Panc1 (cell line): ENCODE measurements around the gene GMPPB. TPM values are rescaled to one million over a fixed set of nuclear protein-coding genes. Genes with fewer than 3 reads are reported as not detected.
"Not testable (repeated sequence)": the region's sequence is repeated elsewhere in the genome, so short reads cannot be mapped to it uniquely, and the experiment has no call there.

Experiments
- ATAC-seq: fragments of 200-7000 bp; cut with Tn5 transposase; 2 replicates; pipeline ENCODE4 v1.9.1; 2020; ENCODE audit warnings: mild to moderate bottlenecking, moderate library complexity
- BruUV-seq: library from RNA; stranded (reverse); fragments of 400-500 nt; replicated peaks from 2 replicates; lab custom pipeline; 2021; lab: Mats Ljungman, UMichigan
- CTCF ChIA-PET: fragments of 300-600 bp; sonication (Branson Sonifier 250); formaldehyde crosslinking; loops from one replicate; lab custom pipeline; 2022; ENCODE audit warnings: antibody characterized with exemption; lab: Charles Lee
- POLR2A ChIA-PET: fragments of 300-600 bp; sonication (Branson Sonifier 250); formaldehyde crosslinking; loops from one replicate; lab custom pipeline; 2022; ENCODE audit warnings: antibody characterized with exemption; lab: Charles Lee
- DNase-seq: peaks from one replicate; pipeline ENCODE4 v3.0.0-alpha.2; 2010; ENCODE audit warnings: low read depth, low spot score
- H3K27ac ChIP-seq: 2 replicates; pipeline ENCODE4 v1.5.1; 2011; ENCODE audit warnings: mild to moderate bottlenecking, low read length, inconsistent platforms
- H3K27me3 ChIP-seq: fragments of 200-500 bp; sonication (Bioruptor generic); 2 replicates; pipeline ENCODE4 v1.6.0; 2014; ENCODE audit warnings: low read length, inconsistent platforms; ENCODE audit not compliant: control insufficient read depth, insufficient read depth
- H3K36me3 ChIP-seq: fragments of 200-500 bp; sonication (Bioruptor generic); 2 replicates; pipeline ENCODE4 v1.5.1; 2014; ENCODE audit warnings: inconsistent platforms, mild to moderate bottlenecking, low read length, moderate library complexity; ENCODE audit not compliant: control insufficient read depth, insufficient read depth
- H3K4me1 ChIP-seq: 2 replicates; pipeline ENCODE4 v1.5.1; 2011; ENCODE audit warnings: inconsistent platforms, mild to moderate bottlenecking, low read length, moderate library complexity; ENCODE audit not compliant: control insufficient read depth, insufficient read depth
- H3K4me3 ChIP-seq, 2 experiments: 2 replicates each; pipeline ENCODE4 v1.5.1; 2011 to 2012; ENCODE audit warnings: low read depth in 2 of 2, low read length in 2 of 2, mild to moderate bottlenecking in 2 of 2, inconsistent platforms in 1 of 2, moderate library complexity in 1 of 2
- H3K9me3 ChIP-seq: fragments of 200-500 bp; sonication (Bioruptor generic); 2 replicates; pipeline ENCODE4 v1.5.1; 2014; ENCODE audit warnings: low read depth, mild to moderate bottlenecking, inconsistent platforms, low read length, moderate library complexity; ENCODE audit not compliant: control insufficient read depth, insufficient read depth
- POLR2AphosphoS5 ChIP-seq: IDR thresholded peaks from 2 replicates; pipeline ENCODE4 v1.6.1; 2012; ENCODE audit warnings: mild to moderate bottlenecking, low read depth, low read length, moderate library complexity
- REST ChIP-seq, 2 experiments: IDR thresholded peaks; 2 replicates each; pipeline ENCODE4 v1.6.1; 2011 to 2012; ENCODE audit warnings: low read depth in 2 of 2, control low read depth in 1 of 2, low read length in 1 of 2, mild to moderate bottlenecking in 1 of 2, moderate library complexity in 1 of 2; ENCODE audit not compliant: insufficient read depth in 1 of 2
- SIN3A ChIP-seq: IDR thresholded peaks from 2 replicates; pipeline ENCODE4 v1.6.1; 2012; ENCODE audit warnings: low read depth, mild to moderate bottlenecking, low read length, moderate library complexity, borderline replicate concordance; ENCODE audit not compliant: insufficient read depth
- TCF7L2 ChIP-seq: IDR thresholded peaks from 2 replicates; pipeline ENCODE4 v1.6.1; 2011; ENCODE audit warnings: mild to moderate bottlenecking, low read depth, low read length, inconsistent platforms
- in situ Hi-C: cut with HindIII; loops from 2 replicates; pipeline ENCODE4 v1.10.0; 2016; ENCODE audit warnings: low sequenced_read_pairs, low pct_unique_long_range_greater_than_20kb
- intact Hi-C: fragments of 100-400 bp; cut with micrococcal nuclease; formaldehyde crosslinking; loops from one replicate; pipeline ENCODE4 v1.10.0; 2022; ENCODE audit not compliant: unreplicated experiment
- total RNA-seq: library from RNA; stranded (reverse); gene quantifications from one replicate; pipeline ENCODE4 v1.2.1, GENCODE V29; 2021; ENCODE audit not compliant: unreplicated experiment
- TF ChIP-seq, protein P1 (sequence below): fragments of 450-650 bp; IDR thresholded peaks from 2 replicates; pipeline ENCODE4 v1.5.1; 2017; ENCODE audit warnings: mild to moderate bottlenecking

GMPPB gene
- total RNA-seq, 1 experiment from 2014 or later = 28.4 TPM

DNA sequence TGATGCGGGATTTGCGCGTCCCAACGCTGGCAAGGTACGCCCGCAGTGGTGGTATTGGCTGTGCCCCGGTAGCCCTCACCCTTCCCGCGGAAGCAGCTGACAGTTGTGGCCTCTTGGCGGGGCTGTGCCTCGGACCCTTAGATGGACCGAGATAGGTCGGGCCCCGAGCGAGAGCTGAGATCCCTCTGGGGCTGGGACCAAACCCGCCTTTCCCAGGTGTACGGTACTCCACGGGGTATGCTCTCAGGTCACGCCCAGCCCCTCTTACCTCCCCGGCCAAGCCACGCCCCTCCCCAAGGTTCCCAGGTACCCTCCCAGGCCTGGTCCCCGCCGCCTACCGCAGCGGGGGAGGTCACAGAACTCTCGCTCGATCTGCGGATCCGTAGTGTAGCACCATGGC is 37.4 kb downstream of the GMPPB start:
- H3K4me1 ChIP-seq, in situ Hi-C loops, BruUV-seq, DNase-seq, H3K27me3 ChIP-seq, H3K27ac ChIP-seq, CTCF ChIA-PET, intact Hi-C loops, POLR2A ChIA-PET, H3K36me3 ChIP-seq, H3K9me3 ChIP-seq: not testable (repeated sequence)
- peak; percentile 35 for ATAC-seq
- H3K4me3 ChIP-seq = peak overlapping the region; percentile 27 to 45

- H3K27ac ChIP-seq, intact Hi-C loops, CTCF ChIA-PET, DNase-seq, in situ Hi-C loops, H3K4me1 ChIP-seq, ATAC-seq, H3K9me3 ChIP-seq, H3K27me3 ChIP-seq, POLR2A ChIA-PET, H3K4me3 ChIP-seq, H3K36me3 ChIP-seq, BruUV-seq: not testable (repeated sequence)
Observed at GRCh38 chr3:49685846-49686245, 37.9 kb downstream of the GMPPB start.

GRCh38 chr3:49685103-49685502 is 38.6 kb downstream of the GMPPB start:
- H3K36me3 ChIP-seq, H3K27me3 ChIP-seq, in situ Hi-C loops, CTCF ChIA-PET, intact Hi-C loops, BruUV-seq, H3K27ac ChIP-seq, H3K4me1 ChIP-seq, ATAC-seq, POLR2A ChIA-PET, H3K9me3 ChIP-seq, H3K4me3 ChIP-seq, DNase-seq: not testable (repeated sequence)

GRCh38 chr3:49684453-49684852 is 39.3 kb downstream of the GMPPB start:
- intact Hi-C loops, H3K4me1 ChIP-seq, DNase-seq, BruUV-seq, H3K27me3 ChIP-seq, in situ Hi-C loops, H3K36me3 ChIP-seq, H3K9me3 ChIP-seq, H3K4me3 ChIP-seq, POLR2A ChIA-PET, H3K27ac ChIP-seq, ATAC-seq: not testable (repeated sequence)
- CTCF ChIA-PET = interaction anchor here (0.6 kb wide), 1 partner anchor 119 kb away, joined by 10 read pairs; the partner anchor contains the start of gene INKA1

DNA sequence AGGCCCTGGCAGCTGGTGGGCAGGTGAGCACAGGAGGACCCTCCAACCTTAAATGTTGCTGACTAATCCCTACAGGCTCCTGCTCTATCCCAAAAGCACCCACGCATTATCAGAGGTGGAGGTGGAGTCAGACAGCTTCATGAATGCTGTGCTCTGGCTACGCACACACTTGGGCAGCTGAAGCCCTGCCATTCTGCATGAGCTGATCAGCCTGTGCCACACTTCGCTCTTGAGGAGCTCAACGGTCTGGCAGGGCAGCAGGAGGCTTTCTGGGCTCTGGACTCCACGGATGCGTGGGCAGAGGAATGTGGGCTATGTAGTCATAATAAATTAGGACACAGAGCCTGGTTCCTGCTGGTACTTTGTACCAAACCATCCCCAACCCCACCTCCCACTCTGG is 40.6 kb downstream of the GMPPB start:
- H3K9me3 ChIP-seq = no peaks in the 10 kb centered on the region
- CTCF ChIA-PET = no interaction called here
- H3K4me1 ChIP-seq = no peaks in the 10 kb centered on the region
- POLR2A ChIA-PET = no interaction called here
- no peak for ATAC-seq
- no peaks in the 10 kb centered on the region for H3K36me3 ChIP-seq
- DNase-seq = no peak
- intact Hi-C loops = no loop called here
- H3K4me3 ChIP-seq = no peak overlapping the region
- H3K27ac ChIP-seq = no peak overlapping the region
- TF ChIP-seq, protein P1, sequence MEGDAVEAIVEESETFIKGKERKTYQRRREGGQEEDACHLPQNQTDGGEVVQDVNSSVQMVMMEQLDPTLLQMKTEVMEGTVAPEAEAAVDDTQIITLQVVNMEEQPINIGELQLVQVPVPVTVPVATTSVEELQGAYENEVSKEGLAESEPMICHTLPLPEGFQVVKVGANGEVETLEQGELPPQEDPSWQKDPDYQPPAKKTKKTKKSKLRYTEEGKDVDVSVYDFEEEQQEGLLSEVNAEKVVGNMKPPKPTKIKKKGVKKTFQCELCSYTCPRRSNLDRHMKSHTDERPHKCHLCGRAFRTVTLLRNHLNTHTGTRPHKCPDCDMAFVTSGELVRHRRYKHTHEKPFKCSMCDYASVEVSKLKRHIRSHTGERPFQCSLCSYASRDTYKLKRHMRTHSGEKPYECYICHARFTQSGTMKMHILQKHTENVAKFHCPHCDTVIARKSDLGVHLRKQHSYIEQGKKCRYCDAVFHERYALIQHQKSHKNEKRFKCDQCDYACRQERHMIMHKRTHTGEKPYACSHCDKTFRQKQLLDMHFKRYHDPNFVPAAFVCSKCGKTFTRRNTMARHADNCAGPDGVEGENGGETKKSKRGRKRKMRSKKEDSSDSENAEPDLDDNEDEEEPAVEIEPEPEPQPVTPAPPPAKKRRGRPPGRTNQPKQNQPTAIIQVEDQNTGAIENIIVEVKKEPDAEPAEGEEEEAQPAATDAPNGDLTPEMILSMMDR = no peak
- no peak for TF ChIP-seq TCF7L2
- TF ChIP-seq POLR2AphosphoS5 = no peak
- TF ChIP-seq REST (IDR thresholded peaks at IDR 0.05; ENCODE audit: insufficient read depth in 1 of 2, low read depth in 2 of 2, low read length in 1 of 2) = no peak
- TF ChIP-seq SIN3A = no peak
- in situ Hi-C loops = no loop called here
- H3K27me3 ChIP-seq = no peaks in the 10 kb centered on the region
- BruUV-seq = no TSS peak
